Measurements from ENCODE around the gene PLCB2.

The PLCB2 gene

GRCh38 chr15:40251486-40252140 lies 56.1 kb downstream of the PLCB2 start:
- Histone ChIP-seq H3K4me3 (ENCODE audit: low read length, poor library complexity, severe bottlenecking) (no peak overlapping the region), H3K9me3 (ENCODE audit: insufficient read depth, low read depth, low read length) (no peaks in the 10 kb centered on the region), H3K4me1 (ENCODE audit: insufficient read depth, low read length, poor library complexity, severe bottlenecking) (no peaks in the 10 kb centered on the region), H3K9me2 (replicated peaks; ENCODE audit: low read depth, low read length) (no peaks in the 10 kb centered on the region), H3K4me2 (ENCODE audit: low read depth, low read length, poor library complexity, severe bottlenecking) (no peak overlapping the region), H4K20me1 (ENCODE audit: insufficient read depth, low read length, poor library complexity, severe bottlenecking) (no peaks in the 10 kb centered on the region), H2AFZ (ENCODE audit: low read length) (no peak overlapping the region), H3K27me3 (ENCODE audit: insufficient read depth, low read length, poor library complexity, severe bottlenecking) (no peaks in the 10 kb centered on the region), H3K79me2 (ENCODE audit: insufficient read depth, low read length) (no peaks in the 10 kb centered on the region), H3F3A (ENCODE audit: low read depth) (no peaks in the 10 kb centered on the region), H3K36me3 (ENCODE audit: insufficient read depth, low read length) (no peaks in the 10 kb centered on the region), H3K9ac (ENCODE audit: low read depth, low read length, poor library complexity, severe bottlenecking) (no peak overlapping the region)
- TF ChIP-seq CTCF (conservative IDR thresholded peaks at IDR 0.05; ENCODE audit: low read length): no peak
- TF ChIP-seq EZH2phosphoT487 (IDR thresholded peaks at IDR 0.05; ENCODE audit: borderline replicate concordance): no peak

- no peaks in the 10 kb centered on the region for H3K9me2 ChIP-seq (replicated peaks; ENCODE audit: low read depth, low read length)
- H3K79me2 ChIP-seq (ENCODE audit: insufficient read depth, low read length): no peaks in the 10 kb centered on the region
- H3K9ac ChIP-seq (ENCODE audit: low read depth, low read length, poor library complexity, severe bottlenecking): no peak overlapping the region
- H3K4me3 ChIP-seq (ENCODE audit: low read length, poor library complexity, severe bottlenecking): no peak overlapping the region
- H2AFZ ChIP-seq (ENCODE audit: low read length): no peak overlapping the region
- H3K4me1 ChIP-seq (ENCODE audit: insufficient read depth, low read length, poor library complexity, severe bottlenecking): no peaks in the 10 kb centered on the region
- no peaks in the 10 kb centered on the region for H3K27me3 ChIP-seq (ENCODE audit: insufficient read depth, low read length, poor library complexity, severe bottlenecking)
- no peak for TF ChIP-seq CTCF (conservative IDR thresholded peaks at IDR 0.05; ENCODE audit: low read length)
- no peak for TF ChIP-seq EZH2phosphoT487 (IDR thresholded peaks at IDR 0.05; ENCODE audit: borderline replicate concordance)
- no peaks in the 10 kb centered on the region for H3F3A ChIP-seq (ENCODE audit: low read depth)
- H4K20me1 ChIP-seq (ENCODE audit: insufficient read depth, low read length, poor library complexity, severe bottlenecking): no peaks in the 10 kb centered on the region
- H3K4me2 ChIP-seq (ENCODE audit: low read depth, low read length, poor library complexity, severe bottlenecking): no peak overlapping the region
- H3K9me3 ChIP-seq (ENCODE audit: insufficient read depth, low read depth, low read length): no peaks in the 10 kb centered on the region
- no peaks in the 10 kb centered on the region for H3K36me3 ChIP-seq (ENCODE audit: insufficient read depth, low read length)
Observed at GRCh38 chr15:40250771-40251483, 56.8 kb downstream of the PLCB2 start.

- no peak overlapping the region for H3K4me2 ChIP-seq (ENCODE audit: low read depth, low read length, poor library complexity, severe bottlenecking)
- no peak overlapping the region for H3K9ac ChIP-seq (ENCODE audit: low read depth, low read length, poor library complexity, severe bottlenecking)
- no peaks in the 10 kb centered on the region for H3K27me3 ChIP-seq (ENCODE audit: insufficient read depth, low read length, poor library complexity, severe bottlenecking)
- H4K20me1 ChIP-seq (ENCODE audit: insufficient read depth, low read length, poor library complexity, severe bottlenecking): no peaks in the 10 kb centered on the region
- H2AFZ ChIP-seq (ENCODE audit: low read length): no peak overlapping the region
- H3K36me3 ChIP-seq (ENCODE audit: insufficient read depth, low read length): no peaks in the 10 kb centered on the region
- H3K4me3 ChIP-seq (ENCODE audit: low read length, poor library complexity, severe bottlenecking): no peak overlapping the region
- no peaks in the 10 kb centered on the region for H3F3A ChIP-seq (ENCODE audit: low read depth)
- H3K9me3 ChIP-seq (ENCODE audit: insufficient read depth, low read depth, low read length): no peaks in the 10 kb centered on the region
- H3K79me2 ChIP-seq (ENCODE audit: insufficient read depth, low read length): no peaks in the 10 kb centered on the region
- TF ChIP-seq CTCF (conservative IDR thresholded peaks at IDR 0.05; ENCODE audit: low read length): no peak
- TF ChIP-seq EZH2phosphoT487 (IDR thresholded peaks at IDR 0.05; ENCODE audit: borderline replicate concordance): no peak
- H3K9me2 ChIP-seq (replicated peaks; ENCODE audit: low read depth, low read length): no peaks in the 10 kb centered on the region
- H3K4me1 ChIP-seq (ENCODE audit: insufficient read depth, low read length, poor library complexity, severe bottlenecking): no peaks in the 10 kb centered on the region
Observed at GRCh38 chr15:40250304-40250656, 57.5 kb downstream of the PLCB2 start.

All from Loucy (cell line).